Measurements from ENCODE around the gene ALG1. TPM values are rescaled to one million over a fixed set of nuclear protein-coding genes. Genes with fewer than 3 reads are reported as not detected.

Gene ALG1
- total RNA-seq, 1 experiment from 2014 or later: 36.2 TPM

DNA sequence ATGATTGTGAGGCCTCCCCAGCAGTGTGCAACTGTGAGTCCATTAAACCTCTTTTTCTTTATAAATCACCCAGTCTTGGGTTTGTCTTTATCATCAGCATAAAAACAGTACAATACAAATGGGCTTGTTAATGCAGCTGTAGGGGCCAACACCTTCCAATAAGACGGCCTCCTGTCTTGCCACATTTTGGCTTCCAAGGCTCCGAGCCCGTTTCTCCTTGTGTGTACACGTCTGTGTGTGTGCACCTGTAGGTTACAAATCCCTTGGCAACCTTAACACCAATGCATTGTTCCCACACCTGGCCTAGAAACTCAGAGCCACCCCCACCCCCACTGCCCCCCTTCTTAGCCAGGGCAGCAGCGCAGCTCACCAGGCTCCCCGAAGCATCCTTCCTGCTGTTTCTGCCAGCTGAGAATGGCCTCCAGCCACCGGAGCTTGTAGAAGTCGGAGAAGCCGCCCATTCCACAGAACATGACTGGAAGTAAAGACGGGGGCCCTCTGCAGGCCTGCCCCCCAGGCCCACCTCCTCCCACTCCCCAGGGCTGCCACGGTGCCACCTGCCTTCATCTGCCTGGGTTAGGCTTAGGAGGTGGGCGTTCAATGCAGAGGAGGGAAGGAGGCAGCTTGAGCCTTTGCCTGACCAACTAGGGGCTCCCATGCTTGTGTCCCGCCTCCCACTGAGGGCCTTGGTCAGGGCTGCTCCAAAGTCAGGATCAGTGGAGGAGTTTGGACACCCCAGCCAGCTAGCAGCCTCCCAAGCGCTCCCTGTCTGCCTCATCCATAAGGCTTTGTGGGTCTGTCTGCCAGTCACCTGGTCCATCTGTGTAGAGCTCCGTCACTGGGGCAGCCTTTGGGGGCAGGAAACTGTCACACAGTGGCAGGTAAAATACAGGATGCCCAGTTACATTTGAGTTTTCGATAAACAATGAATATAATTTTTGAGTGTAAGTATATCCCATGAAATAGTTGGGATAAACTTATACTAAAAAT lies 16.5 kb upstream of the ALG1 start:
- H3K36me3 Mint-ChIP-seq (ENCODE audit: insufficient read depth in 1 of 3, low read depth in 3 of 3): no peaks in the 10 kb centered on the region
- Histone ChIP-seq H3K27ac (ENCODE audit: insufficient read length, low read depth, low read length) (no peak overlapping the region), H3K14ac (ENCODE audit: insufficient read depth, low read length) (no peak overlapping the region), H2BK5ac (ENCODE audit: insufficient read length, low read length) (no peak overlapping the region), H3T11ph (ENCODE audit: low read length) (no peak overlapping the region), H2BK120ac (ENCODE audit: low read depth, low read length, poor library complexity, severe bottlenecking) (no peak overlapping the region), H2BK15ac (ENCODE audit: low read depth, low read length) (no peak overlapping the region), H3K4ac (ENCODE audit: low read depth, low read length) (no peak overlapping the region), H3K27me3 (ENCODE audit: insufficient read depth, low read length) (no peaks in the 10 kb centered on the region), H3K23me2 (ENCODE audit: insufficient read length, low read depth, low read length, poor library complexity, severe bottlenecking) (no peaks in the 10 kb centered on the region), H4K20me1 (ENCODE audit: control insufficient read depth, insufficient read depth, insufficient read length) (no peaks in the 10 kb centered on the region), H3K18ac (ENCODE audit: insufficient read length, low read depth, low read length) (no peak overlapping the region), H2BK12ac (ENCODE audit: insufficient read length, low read depth, low read length) (no peak overlapping the region), H3K4me1 (ENCODE audit: insufficient read depth, low read length) (peaks cover 4% of the 10 kb centered on the region; the same call in 1 of the 2 replicates), H3K23ac (ENCODE audit: insufficient read length, low read depth, low read length) (no peak overlapping the region), H2AK5ac (ENCODE audit: insufficient read length, low read length) (no peak overlapping the region), H2AFZ (ENCODE audit: low read length) (no peak overlapping the region), H3K79me1 (ENCODE audit: insufficient read depth, low read depth, low read length, poor library complexity, severe bottlenecking) (no peaks in the 10 kb centered on the region), H3K79me2 (ENCODE audit: insufficient read depth, low read length) (no peaks in the 10 kb centered on the region), H3K9ac (ENCODE audit: extremely low read depth, insufficient read length, low read length) (no peak overlapping the region), H4K8ac (replicated peaks; ENCODE audit: insufficient read length, low read depth, low read length) (no peak overlapping the region), H3K9me3 (ENCODE audit: control insufficient read depth, low read depth, low read length) (no peaks in the 10 kb centered on the region), H3K4me2 (ENCODE audit: insufficient read depth, insufficient read length, low read length) (no peak overlapping the region), H3K56ac (ENCODE audit: insufficient read length, low read depth, low read length) (no peak overlapping the region), H4K5ac (ENCODE audit: insufficient read length, low read depth, low read length) (no peak overlapping the region), H2BK20ac (ENCODE audit: low read depth, low read length, poor library complexity, severe bottlenecking) (no peak overlapping the region), H4K91ac (ENCODE audit: insufficient read length, low read depth, low read length) (no peak overlapping the region)
- H3K4me1 Mint-ChIP-seq: peaks cover 18 to 21% of the 10 kb centered on the region in 2 experiments
- TF ChIP-seq, protein P1, sequence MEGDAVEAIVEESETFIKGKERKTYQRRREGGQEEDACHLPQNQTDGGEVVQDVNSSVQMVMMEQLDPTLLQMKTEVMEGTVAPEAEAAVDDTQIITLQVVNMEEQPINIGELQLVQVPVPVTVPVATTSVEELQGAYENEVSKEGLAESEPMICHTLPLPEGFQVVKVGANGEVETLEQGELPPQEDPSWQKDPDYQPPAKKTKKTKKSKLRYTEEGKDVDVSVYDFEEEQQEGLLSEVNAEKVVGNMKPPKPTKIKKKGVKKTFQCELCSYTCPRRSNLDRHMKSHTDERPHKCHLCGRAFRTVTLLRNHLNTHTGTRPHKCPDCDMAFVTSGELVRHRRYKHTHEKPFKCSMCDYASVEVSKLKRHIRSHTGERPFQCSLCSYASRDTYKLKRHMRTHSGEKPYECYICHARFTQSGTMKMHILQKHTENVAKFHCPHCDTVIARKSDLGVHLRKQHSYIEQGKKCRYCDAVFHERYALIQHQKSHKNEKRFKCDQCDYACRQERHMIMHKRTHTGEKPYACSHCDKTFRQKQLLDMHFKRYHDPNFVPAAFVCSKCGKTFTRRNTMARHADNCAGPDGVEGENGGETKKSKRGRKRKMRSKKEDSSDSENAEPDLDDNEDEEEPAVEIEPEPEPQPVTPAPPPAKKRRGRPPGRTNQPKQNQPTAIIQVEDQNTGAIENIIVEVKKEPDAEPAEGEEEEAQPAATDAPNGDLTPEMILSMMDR (conservative IDR thresholded peaks at IDR 0.05): no peak
- no peak for DNase-seq
- WGBS (ENCODE audit: extremely low coverage, insufficient read length, low lambda C conversion rate): no CpG with 5 or more reads among the region's 16 CpGs
- no peaks in the 10 kb centered on the region for H3K9me3 Mint-ChIP-seq
- H3K4me3 Mint-ChIP-seq: no peak overlapping the region
- H3K27ac Mint-ChIP-seq: no peak overlapping the region
- no peaks in the 10 kb centered on the region; the same call in 1 of the 2 replicates for H3K27me3 Mint-ChIP-seq (ENCODE audit: low read depth)
